Measurements from ENCODE around the gene LRIG1.

LRIG1 gene

GRCh38 chr3:66338927-66339326, 161.9 kb downstream of the LRIG1 start:
- DNase-seq, result no peak

- no peak for DNase-seq
Observed at GRCh38 chr3:66336333-66336766, 164.5 kb downstream of the LRIG1 start.

GRCh38 chr3:66335671-66336070, 165.2 kb downstream of the LRIG1 start:
- DNase-seq, result no peak
